LNCAP (cell line): ENCODE measurements around the gene SLC29A1.

Source experiments
- TF ChIP-seq, protein P1 (sequence below): fragments of 450-650 bp; IDR thresholded peaks from 2 replicates; pipeline ENCODE4 v1.5.1; 2017; ENCODE audit warnings: mild to moderate bottlenecking

The SLC29A1 gene

GRCh38 chr6:44275749-44276648, 52.6 kb downstream of the SLC29A1 start:
- TF ChIP-seq, protein P1, sequence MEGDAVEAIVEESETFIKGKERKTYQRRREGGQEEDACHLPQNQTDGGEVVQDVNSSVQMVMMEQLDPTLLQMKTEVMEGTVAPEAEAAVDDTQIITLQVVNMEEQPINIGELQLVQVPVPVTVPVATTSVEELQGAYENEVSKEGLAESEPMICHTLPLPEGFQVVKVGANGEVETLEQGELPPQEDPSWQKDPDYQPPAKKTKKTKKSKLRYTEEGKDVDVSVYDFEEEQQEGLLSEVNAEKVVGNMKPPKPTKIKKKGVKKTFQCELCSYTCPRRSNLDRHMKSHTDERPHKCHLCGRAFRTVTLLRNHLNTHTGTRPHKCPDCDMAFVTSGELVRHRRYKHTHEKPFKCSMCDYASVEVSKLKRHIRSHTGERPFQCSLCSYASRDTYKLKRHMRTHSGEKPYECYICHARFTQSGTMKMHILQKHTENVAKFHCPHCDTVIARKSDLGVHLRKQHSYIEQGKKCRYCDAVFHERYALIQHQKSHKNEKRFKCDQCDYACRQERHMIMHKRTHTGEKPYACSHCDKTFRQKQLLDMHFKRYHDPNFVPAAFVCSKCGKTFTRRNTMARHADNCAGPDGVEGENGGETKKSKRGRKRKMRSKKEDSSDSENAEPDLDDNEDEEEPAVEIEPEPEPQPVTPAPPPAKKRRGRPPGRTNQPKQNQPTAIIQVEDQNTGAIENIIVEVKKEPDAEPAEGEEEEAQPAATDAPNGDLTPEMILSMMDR, result no peak

DNA sequence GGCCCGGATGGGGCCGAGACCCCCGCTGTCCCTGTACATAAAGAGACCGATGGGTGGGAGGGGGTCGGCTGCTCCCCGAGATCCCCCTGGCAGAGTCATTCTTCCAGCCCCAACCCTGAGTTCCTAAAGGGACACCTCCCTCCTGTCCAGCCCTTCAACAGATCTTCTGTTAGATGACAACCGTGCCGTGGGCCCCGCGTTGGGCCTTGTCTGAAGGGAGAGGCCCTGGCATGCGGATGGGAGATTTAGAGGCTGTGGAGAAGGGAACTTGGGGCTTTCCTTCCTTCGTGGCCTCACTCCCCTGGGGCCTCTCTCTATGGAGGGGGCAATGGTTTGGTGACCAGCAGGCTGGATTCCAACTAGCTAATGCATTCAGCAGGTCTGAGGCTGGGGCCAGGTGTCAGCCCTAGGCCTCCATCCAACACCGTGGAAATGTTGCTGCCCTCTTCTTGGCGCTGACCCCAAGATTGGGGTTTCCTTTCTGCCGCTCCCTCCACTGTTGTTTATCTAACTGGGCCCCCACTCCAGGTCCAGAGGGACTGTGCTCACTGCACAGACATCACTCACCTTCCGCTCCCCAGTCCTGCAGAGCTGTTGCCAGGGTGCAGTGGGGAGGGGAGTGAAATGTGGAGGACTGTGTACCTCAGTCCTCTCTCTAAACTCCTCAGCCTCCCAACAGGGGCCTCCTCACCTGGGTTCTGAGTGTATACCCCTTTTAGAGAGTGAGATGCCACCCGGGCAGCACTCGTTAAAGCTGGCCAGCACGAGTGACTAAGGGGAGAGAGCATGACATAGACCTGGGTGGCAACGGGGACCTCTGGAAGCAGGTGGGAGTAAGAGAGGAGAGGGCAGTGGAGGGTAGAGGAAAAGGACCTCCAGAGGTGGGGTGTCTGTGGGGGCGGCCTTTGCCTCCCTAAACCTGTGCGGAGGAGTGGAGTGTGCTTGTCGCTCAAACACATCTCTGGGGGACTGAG, 53.6 kb downstream of the SLC29A1 start:
- TF ChIP-seq, protein P1, result no peak

- TF ChIP-seq, protein P1, result no peak
Measured at GRCh38 chr6:44277763-44278162, 54.4 kb downstream of the SLC29A1 start.

DNA sequence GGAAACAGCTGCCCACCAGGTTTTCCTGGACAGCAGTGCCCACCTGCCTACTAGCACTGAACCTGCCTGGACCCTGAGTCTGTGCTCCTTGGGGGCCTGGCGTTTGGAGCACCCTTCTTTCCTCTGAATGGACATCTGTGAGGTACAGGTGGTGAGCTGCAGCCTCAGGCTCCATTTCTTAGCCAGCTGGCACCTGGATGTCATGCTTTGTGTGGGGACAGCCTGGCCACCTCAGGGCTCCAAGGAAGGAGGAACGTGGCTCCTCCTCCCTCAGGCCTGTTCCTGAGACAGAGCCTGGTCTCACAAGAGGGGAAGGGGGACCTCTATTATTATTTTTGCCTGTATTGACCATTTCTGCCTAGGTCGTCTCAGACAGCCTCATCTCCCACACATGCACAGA, 54.9 kb downstream of the SLC29A1 start:
- TF ChIP-seq, protein P1, result no peak

GRCh38 chr6:44278774-44279697, 55.6 kb downstream of the SLC29A1 start:
- TF ChIP-seq, protein P1, result no peak
